GM12878 (cell line): ENCODE data around the gene ROPN1B. TPM values are rescaled to one million over a fixed set of nuclear protein-coding genes. Genes with fewer than 3 reads are reported as not detected.
"Not testable (repeated sequence)": the region's sequence is repeated elsewhere in the genome, so short reads cannot be mapped to it uniquely, and the experiment has no call there.

ENCODE experiments used
- ATAC-seq: fragments of 200-7000 bp; cut with Tn5 transposase; 3 replicates; pipeline ENCODE4 v1.9.1; 2020; ENCODE audit warnings: mild to moderate bottlenecking, moderate library complexity
- BruUV-seq: library from RNA; stranded (reverse); fragments of 400-500 nt; replicated peaks from 2 replicates; lab custom pipeline; 2021; lab: Mats Ljungman, UMichigan
- CTCF ChIA-PET: fragments of 300-600 bp; sonication (Branson Sonifier 250); formaldehyde crosslinking; extraction: SDS; loops from one replicate; lab custom pipeline; 2021; ENCODE audit warnings: inconsistent platforms; lab: Yijun Ruan, JAX
- POLR2A ChIA-PET: fragments of 350-600 bp; formaldehyde crosslinking; extraction: SDS; loops from one replicate; lab custom pipeline; 2021; ENCODE audit warnings: inconsistent platforms; lab: Charles Lee
- RAD21 ChIA-PET: fragments of 300-600 bp; sonication (Branson Sonifier 250); formaldehyde crosslinking; loops from one replicate; lab custom pipeline; 2023; ENCODE audit warnings: antibody characterized with exemption; ENCODE audit not compliant: unreplicated experiment; lab: Charles Lee
- SMC1A ChIA-PET: fragments of 300-600 bp; sonication (Branson Sonifier 250); formaldehyde crosslinking; loops from one replicate; lab custom pipeline; 2023; ENCODE audit not compliant: unreplicated experiment, uncharacterized antibody; lab: Charles Lee
- DNase-seq: peaks from one replicate; pipeline ENCODE4 v3.0.0-alpha.2; 2011; ENCODE audit warnings: low read depth, low spot score
- FAIRE-seq: peaks from 3 replicates; lab custom pipeline; 2011; peaks lifted over from hg19 to GRCh38; lab: Jason Lieb, UNC
- H2AFZ ChIP-seq: 2 replicates; pipeline ENCODE4 v1.6.0; 2011; ENCODE audit warnings: low read depth, low read length, control low read depth; ENCODE audit not compliant: control insufficient read depth
- H3K27ac ChIP-seq: 2 replicates; pipeline ENCODE4 v1.5.1; 2011; ENCODE audit warnings: control low read depth; ENCODE audit not compliant: control insufficient read depth, insufficient read depth
- H3K27me3 ChIP-seq, 2 experiments: replicated peaks in 1 of 2; 2 replicates each; pipeline versions ENCODE4 v1.6.0 to v1.6.1; 2011; ENCODE audit warnings: low read length in 1 of 2; ENCODE audit not compliant: control insufficient read depth in 2 of 2, insufficient read depth in 2 of 2
- H3K36me3 ChIP-seq, 2 experiments: 2 replicates each; pipeline ENCODE4 v1.5.1; 2011; ENCODE audit warnings: low read length in 1 of 2; ENCODE audit not compliant: control insufficient read depth in 2 of 2, insufficient read depth in 2 of 2
- H3K4me1 ChIP-seq: 2 replicates; pipeline ENCODE4 v1.6.1; 2011; ENCODE audit warnings: mild to moderate bottlenecking, low read length, moderate library complexity, mixed read lengths; ENCODE audit not compliant: control insufficient read depth, insufficient read depth
- H3K4me2 ChIP-seq: 2 replicates; pipeline ENCODE4 v1.6.0; 2011; ENCODE audit warnings: control low read depth; ENCODE audit not compliant: control insufficient read depth, insufficient read depth
- H3K4me3 ChIP-seq: fragments of 200-600 bp; sonication (generic); 2 replicates; pipeline ENCODE4 v1.5.1; 2016
- H3K79me2 ChIP-seq: 2 replicates; pipeline ENCODE4 v1.6.0; 2011; ENCODE audit warnings: low read length; ENCODE audit not compliant: control insufficient read depth, insufficient read depth
- H3K9ac ChIP-seq: 2 replicates; pipeline ENCODE4 v1.8.0; 2011; ENCODE audit warnings: low read length, control low read depth, mixed read lengths; ENCODE audit not compliant: control insufficient read depth, insufficient read depth
- H3K9me3 ChIP-seq: replicated peaks from 3 replicates; pipeline ENCODE4 v1.5.1; 2011; ENCODE audit warnings: mild to moderate bottlenecking, low read length; ENCODE audit not compliant: control insufficient read depth, insufficient read depth
- H4K20me1 ChIP-seq: 2 replicates; pipeline ENCODE4 v1.6.0; 2011; ENCODE audit not compliant: control insufficient read depth, insufficient read depth
- WGBS: methylation state at CpG from one replicate; pipeline ENCODE4 v1.1.6; 2016; ENCODE audit warnings: low lambda C conversion rate; ENCODE audit not compliant: insufficient replicate concordance, insufficient coverage; ENCODE audit errors: missing lambda C conversion rate; 5-methylcytosine and 5-hydroxymethylcytosine counted together
- in situ Hi-C: fragments of 300-500 bp; cut with MboI; formaldehyde crosslinking; loops from 9 replicates; pipeline ENCODE4 v1.14.3; 2018; ENCODE audit warnings: mixed read lengths
- intact Hi-C: fragments of 100-400 bp; cut with micrococcal nuclease; formaldehyde crosslinking; loops from one replicate; pipeline ENCODE4 v1.14.2; 2022; ENCODE audit not compliant: unreplicated experiment
- polyA plus RNA-seq, 11 experiments: library from polyadenylated mRNA; depleted of rRNA in 4 of 11; unstranded in 6 of 11; stranded (reverse) in 5 of 11; fragments of >200 nt; fragmentation: Nextera tagmentation in 4 of 11; fragmentation: Illumina TruSeq in 1 of 11; extraction: Ambion mirVana in 4 of 11; extraction: Trizol in 1 of 11; gene quantifications; 1 replicate in 1 of 11; 2 replicates in 10 of 11; pipeline versions ENCODE4 v1.2.1 to v1.2.3, GENCODE V29; 2011 to 2016; ENCODE audit warnings: inconsistent platforms in 2 of 11, missing spikeins in 2 of 11, low read depth in 1 of 11
- total RNA-seq, 4 experiments: library from RNA; depleted of rRNA in 3 of 4; stranded (reverse); fragments of >200 nt in 3 of 4; fragmentation: Illumina TruSeq in 1 of 4; extraction: Trizol in 1 of 4; gene quantifications; 2 replicates each; pipeline versions ENCODE4 v1.2.1 to v1.2.3, GENCODE V29; 2013 to 2021

Gene ROPN1B
- total and polyA plus RNA-seq, 10 of the 15 experiments (the other 5 are each of a cell fraction or from before 2014, with no cell fraction given): not detected

- H3K9me3 ChIP-seq, H3K36me3 ChIP-seq, H3K79me2 ChIP-seq, RAD21 ChIA-PET, H3K27ac ChIP-seq, H3K4me2 ChIP-seq, H2AFZ ChIP-seq, DNase-seq, H3K4me3 ChIP-seq, H3K27me3 ChIP-seq, in situ Hi-C loops, H3K4me1 ChIP-seq, BruUV-seq, H3K9ac ChIP-seq, FAIRE-seq, CTCF ChIA-PET, POLR2A ChIA-PET, H4K20me1 ChIP-seq, ATAC-seq, SMC1A ChIA-PET: not testable (repeated sequence)
- WGBS: 53% methylated on average over 2 of the region's 7 CpGs
- intact Hi-C loops: loop anchor here (10.0 kb wide), 1 partner anchor 218 kb away; no protein-coding TSS in a partner anchor
Measured at GRCh38 chr3:125977104-125977503, 8.1 kb downstream of the ROPN1B start.

- DNase-seq, H2AFZ ChIP-seq, H3K4me2 ChIP-seq, H3K27ac ChIP-seq, BruUV-seq, H3K4me1 ChIP-seq, POLR2A ChIA-PET, H3K9ac ChIP-seq, H3K79me2 ChIP-seq, RAD21 ChIA-PET, H3K4me3 ChIP-seq, CTCF ChIA-PET, SMC1A ChIA-PET, in situ Hi-C loops, H3K9me3 ChIP-seq, H4K20me1 ChIP-seq, H3K27me3 ChIP-seq, intact Hi-C loops, H3K36me3 ChIP-seq: not testable (repeated sequence)
- peak; percentile 84 for FAIRE-seq
- 94% methylated on average over 2 of the region's 2 CpGs for WGBS
- ATAC-seq: peak; percentile 92
Measured at GRCh38 chr3:125984951-125985350, 16.0 kb downstream of the ROPN1B start.
